Epithelial cell of esophagus (primary cell): ENCODE data around the gene KRT9.
"Not testable (repeated sequence)": the region's sequence is repeated elsewhere in the genome, so short reads cannot be mapped to it uniquely, and the experiment has no call there.

Experiments
- DNase-seq: peaks from one replicate; pipeline ENCODE4 v3.0.0; 2010; ENCODE audit warnings: low read depth
- H3K4me3 ChIP-seq: 2 replicates; pipeline ENCODE4 v1.5.1; 2011; ENCODE audit warnings: mild to moderate bottlenecking, low read length, control low read depth
- CTCF ChIP-seq: IDR thresholded peaks from 2 replicates; pipeline ENCODE4 v1.5.1; 2011; ENCODE audit warnings: low read depth, mild to moderate bottlenecking, low read length, control low read depth, inconsistent platforms; ENCODE audit not compliant: insufficient read depth; ENCODE audit errors: missing control alignments

KRT9 gene

DNA sequence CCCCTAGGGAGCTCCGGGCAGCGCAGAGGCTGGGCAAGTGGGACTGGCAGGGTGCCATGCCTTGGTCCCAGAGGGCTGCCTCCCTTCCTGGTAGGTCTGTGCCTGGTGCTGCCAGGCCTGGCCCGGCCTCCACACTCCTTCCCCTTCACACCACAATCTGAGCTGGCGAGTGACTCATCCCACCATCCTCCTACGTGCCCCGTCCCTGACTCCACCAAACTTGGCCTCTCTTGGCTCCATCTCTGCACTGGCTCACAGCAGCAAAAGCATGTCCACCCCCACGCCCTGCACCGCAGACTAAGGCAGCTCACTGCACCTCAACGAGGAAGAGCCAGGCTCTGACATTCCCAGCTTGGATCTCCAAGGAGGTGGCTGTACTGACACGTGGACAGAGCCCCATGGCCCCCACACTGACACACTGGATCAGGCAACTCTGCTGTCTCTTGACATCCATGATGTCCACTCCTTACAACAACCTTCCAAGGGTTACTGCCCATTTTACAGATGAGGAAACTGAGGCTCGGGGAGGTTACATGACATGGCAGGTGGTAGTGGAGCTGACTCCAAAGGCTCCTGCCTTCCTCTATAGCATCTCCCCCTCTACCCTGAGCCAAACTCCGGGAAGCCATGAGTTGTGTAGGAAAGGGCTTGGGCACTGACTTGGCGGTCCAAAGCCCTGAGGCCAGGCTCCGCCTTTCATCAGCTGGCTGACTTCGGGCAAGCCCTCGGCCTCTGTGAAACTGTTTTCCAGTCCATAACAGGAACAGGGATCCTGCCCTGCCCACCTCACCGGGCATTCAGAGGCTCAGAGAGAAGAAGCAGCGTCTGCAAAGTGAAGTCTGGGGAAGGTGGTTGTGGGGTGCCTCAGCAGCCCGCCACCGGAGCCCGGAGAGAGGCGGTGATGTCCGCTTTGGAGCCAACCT, 23.7 kb downstream of the KRT9 start:
- peak overlapping the region; percentile 9 for H3K4me3 ChIP-seq
- DNase-seq = peak; percentile 99
- no peak for TF ChIP-seq CTCF

GRCh38 chr17:41547378-41547841, 24.4 kb downstream of the KRT9 start:
- H3K4me3 ChIP-seq = no peak overlapping the region
- no peak for TF ChIP-seq CTCF
- no peak for DNase-seq

- no peak for DNase-seq
- no peak overlapping the region for H3K4me3 ChIP-seq
- TF ChIP-seq CTCF = no peak
Measured at GRCh38 chr17:41546819-41547218, 25.0 kb downstream of the KRT9 start.

- no peak for DNase-seq
- no peak overlapping the region for H3K4me3 ChIP-seq
- TF ChIP-seq CTCF = no peak
Measured at GRCh38 chr17:41545829-41546410, 25.9 kb downstream of the KRT9 start.

DNA sequence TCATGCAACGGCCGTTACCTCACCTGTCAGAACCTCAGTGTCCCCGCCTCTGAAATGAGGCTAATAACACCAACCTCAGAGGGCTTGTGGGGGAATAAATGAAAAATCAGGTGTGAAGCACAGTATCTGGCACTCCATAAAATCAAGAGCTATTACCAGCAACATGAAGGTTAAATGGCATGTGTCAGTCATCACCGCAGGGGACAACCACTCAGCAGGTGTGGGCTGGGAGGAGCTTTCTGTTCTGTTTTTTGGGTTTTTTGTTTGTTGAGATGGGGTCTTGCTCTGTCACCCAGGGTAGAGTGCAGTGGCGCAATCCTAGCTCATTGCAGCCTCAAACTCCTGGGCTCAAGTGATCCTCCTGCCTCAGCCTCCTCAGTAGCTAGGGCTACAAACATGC, 26.9 kb downstream of the KRT9 start:
- no peak for DNase-seq
- no peak overlapping the region for H3K4me3 ChIP-seq
- TF ChIP-seq CTCF = no peak

DNA sequence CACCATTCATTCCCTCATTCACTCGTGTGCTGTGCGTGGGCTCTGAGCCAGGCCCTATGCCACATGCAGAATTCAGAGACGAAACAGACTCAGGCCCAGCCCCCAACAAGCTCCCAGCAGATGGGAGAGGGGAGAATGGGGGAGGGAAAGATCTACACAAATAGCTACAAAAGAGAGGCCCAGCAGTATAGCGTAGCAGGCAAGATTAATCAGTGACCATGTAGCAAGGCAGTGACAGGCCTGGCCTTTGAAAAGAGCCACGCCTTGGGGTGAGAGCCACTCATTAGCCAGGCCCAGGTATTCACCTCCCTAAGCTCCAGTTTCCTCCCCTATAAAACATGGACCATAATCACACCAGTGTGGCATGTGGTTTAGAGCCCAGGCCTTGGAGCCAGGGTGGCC, 27.4 kb downstream of the KRT9 start:
- H3K4me3 ChIP-seq = no peak overlapping the region
- TF ChIP-seq CTCF = no peak
- no peak for DNase-seq

GRCh38 chr17:41542786-41543185, 29.1 kb downstream of the KRT9 start:
- not testable (repeated sequence) for DNase-seq, H3K4me3 ChIP-seq
